Esophagus squamous epithelium (tissue), 4 donors: ENCODE results near the gene CDH12.

Experiments
- CTCF ChIP-seq, 6 experiments: fragments of 450-650 bp in 4 of 6; fragments of 200-600 bp in 2 of 6; sonication (generic) in 2 of 6; IDR thresholded peaks; one replicate each; pipeline ENCODE4 v1.5.1; 2016 to 2019; ENCODE audit warnings: antibody characterized with exemption in 6 of 6, mild to moderate bottlenecking in 4 of 6, moderate library complexity in 4 of 6
- POLR2A ChIP-seq, 4 donors: fragments of 450-650 bp; IDR thresholded peaks; one replicate each; pipeline ENCODE4 v1.6.1; 2017; ENCODE audit warnings: antibody characterized with exemption in 4 of 4, mild to moderate bottlenecking in 4 of 4, moderate library complexity in 3 of 4

- TF ChIP-seq CTCF (IDR thresholded peaks at IDR 0.05) (no peak), POLR2A (IDR thresholded peaks at IDR 0.05) (no peak)
Observed at GRCh38 chr5:22431406-22431805, 421.7 kb downstream of the CDH12 start.
